ENCODE measurements around the gene TRAPPC8. TPM values are rescaled to one million over a fixed set of nuclear protein-coding genes. Genes with fewer than 3 reads are reported as not detected.
"Not testable (repeated sequence)": the region's sequence is repeated elsewhere in the genome, so short reads cannot be mapped to it uniquely, and the experiment has no call there.

Gene TRAPPC8
- total RNA-seq, 2 experiments from 2014 or later = 33.0 to 41.9 TPM

DNA sequence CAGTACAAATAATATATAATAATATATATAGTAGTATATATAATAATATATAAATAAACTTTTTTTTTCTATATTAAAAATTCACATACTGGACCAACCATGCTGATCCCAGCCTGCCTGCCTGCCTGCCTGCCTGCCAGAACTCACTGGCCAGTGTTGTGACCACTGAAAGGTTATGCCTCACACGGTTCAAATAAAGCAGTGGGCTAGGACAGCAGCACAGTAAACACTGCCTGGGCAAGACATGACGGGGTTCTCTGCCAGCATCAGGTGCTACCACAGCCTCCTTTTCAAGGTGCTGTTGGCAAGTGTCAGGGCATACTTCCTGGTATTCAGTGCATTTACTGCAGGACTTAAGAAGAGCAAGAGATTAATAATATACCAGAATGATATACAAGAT, 67.6 kb downstream of the TRAPPC8 start:
- peaks cover 43% of the 10 kb centered on the region for H3K36me3 Mint-ChIP-seq
- ATAC-seq (no peak), DNase-seq (no peak)
- H3K27me3 Mint-ChIP-seq = no peaks in the 10 kb centered on the region
- H3K4me1 Mint-ChIP-seq = peaks cover 5% of the 10 kb centered on the region
- no peaks in the 10 kb centered on the region for H3K9me3 Mint-ChIP-seq (ENCODE audit: low read depth)
- CTCF ChIA-PET = no interaction called here
- H3K4me3 Mint-ChIP-seq = no peak overlapping the region
- no peak overlapping the region for H3K27ac Mint-ChIP-seq

DNA sequence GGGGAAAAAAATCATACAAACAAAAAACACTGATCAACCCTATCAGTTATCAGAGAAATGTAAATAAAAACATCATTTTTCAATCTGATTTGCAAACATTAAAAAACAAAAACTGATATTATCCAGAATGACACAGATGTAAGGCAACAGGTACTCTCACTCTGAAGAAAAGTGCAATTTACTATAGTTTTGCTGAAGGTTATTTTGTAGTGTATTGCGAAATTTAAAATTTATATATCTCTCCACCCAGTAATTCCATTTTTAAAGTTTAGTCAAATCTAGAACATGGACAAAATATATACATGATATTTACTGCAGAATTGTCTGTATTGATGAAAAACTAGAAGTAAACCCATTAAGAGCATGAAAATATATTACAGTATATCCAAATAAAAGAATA, 79.8 kb downstream of the TRAPPC8 start:
- CTCF ChIA-PET = no interaction called here

DNA sequence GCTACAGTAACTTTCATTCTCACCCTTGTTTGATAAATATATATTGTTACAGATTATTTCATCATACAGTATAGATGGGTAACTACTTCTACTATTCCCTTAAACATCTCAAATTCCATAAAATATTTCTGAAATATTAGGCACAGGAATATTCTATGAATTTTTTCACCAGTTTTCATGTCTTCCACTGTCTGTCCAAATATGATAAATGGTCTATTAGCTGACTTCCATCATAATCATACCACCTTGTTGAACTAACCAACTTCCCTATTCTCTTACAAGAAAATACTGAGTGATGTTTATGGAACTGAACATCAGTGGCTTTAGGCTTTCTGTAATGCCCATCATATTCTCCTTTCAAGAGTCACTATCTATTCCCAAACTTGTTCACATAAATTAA, 82.4 kb downstream of the TRAPPC8 start:
- no peak for ATAC-seq
- H3K4me3 Mint-ChIP-seq = no peak overlapping the region
- peaks cover 19% of the 10 kb centered on the region for H3K36me3 Mint-ChIP-seq
- no peaks in the 10 kb centered on the region for H3K4me1 Mint-ChIP-seq
- H3K9me3 Mint-ChIP-seq (ENCODE audit: low read depth) = no peaks in the 10 kb centered on the region
- CTCF ChIA-PET = no interaction called here
- no peaks in the 10 kb centered on the region for H3K27me3 Mint-ChIP-seq
- H3K27ac Mint-ChIP-seq = no peak overlapping the region
- no peak for DNase-seq

More for the DNA sequence above, 79.8 kb downstream of the TRAPPC8 start:
- H3K9me3 Mint-ChIP-seq (ENCODE audit: low read depth) = no peaks in the 10 kb centered on the region
- DNase-seq (no peak), ATAC-seq (no peak)
- H3K36me3 Mint-ChIP-seq = peaks cover 17% of the 10 kb centered on the region
- H3K27me3 Mint-ChIP-seq = no peaks in the 10 kb centered on the region
- H3K4me3 Mint-ChIP-seq = no peak overlapping the region
- no peak overlapping the region for H3K27ac Mint-ChIP-seq
- no peaks in the 10 kb centered on the region for H3K4me1 Mint-ChIP-seq

DNA sequence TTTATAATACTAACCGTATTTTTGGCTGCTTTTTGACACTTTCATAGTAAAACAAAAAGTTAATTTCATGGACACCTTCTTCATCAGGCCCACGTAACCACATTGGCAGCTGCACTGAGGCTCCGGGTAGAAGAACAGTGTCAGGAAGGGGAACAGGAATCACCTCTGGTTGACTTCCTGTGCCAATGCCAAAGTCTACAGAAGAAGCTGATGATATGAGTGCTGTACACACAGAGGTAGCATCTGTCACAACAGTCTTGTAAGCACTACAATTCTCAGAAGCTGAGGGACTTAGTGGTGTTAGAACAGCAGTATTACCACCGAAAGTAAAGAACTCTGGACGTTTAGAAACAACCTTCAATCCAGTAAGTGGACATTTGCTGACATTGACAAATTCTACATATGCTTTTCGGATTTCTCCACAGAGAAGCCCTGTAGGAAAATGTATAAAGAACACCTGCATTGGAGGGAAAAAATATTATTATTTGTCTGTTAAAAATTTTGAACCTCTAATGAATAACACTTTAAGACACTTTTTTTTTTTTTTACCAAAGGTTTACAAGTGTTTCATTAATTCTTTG, 85.3 kb downstream of the TRAPPC8 start:
- CTCF ChIA-PET = no interaction called here

DNA sequence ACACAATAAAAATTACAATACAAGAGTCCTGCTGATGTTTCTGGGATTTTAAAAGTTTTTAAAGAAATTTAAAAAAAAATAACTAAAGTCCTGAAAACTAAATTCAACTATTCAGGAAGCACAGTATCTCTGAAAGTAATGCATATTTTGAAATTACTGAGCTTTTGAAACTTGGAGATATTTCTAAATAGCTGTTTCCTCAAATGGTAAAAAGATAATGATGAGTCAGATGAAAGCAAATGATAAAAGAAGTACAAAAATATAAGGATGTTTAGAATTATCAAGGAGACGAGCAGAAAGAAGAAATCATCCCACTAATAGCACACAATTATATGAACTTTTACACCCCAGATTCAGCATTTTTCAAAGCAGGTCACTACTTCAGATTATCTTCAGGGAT, 92.1 kb downstream of the TRAPPC8 start:
- CTCF ChIA-PET = no interaction called here
- DNase-seq = no peak
- Mint-ChIP-seq H3K4me3 (no peak overlapping the region), H3K36me3 (peaks cover 30% of the 10 kb centered on the region), H3K27ac (no peak overlapping the region), H3K27me3 (no peaks in the 10 kb centered on the region), H3K4me1 (no peaks in the 10 kb centered on the region), H3K9me3 (ENCODE audit: low read depth) (no peaks in the 10 kb centered on the region)
- ATAC-seq = no peak

More for the DNA sequence above, 85.3 kb downstream of the TRAPPC8 start:
- Mint-ChIP-seq H3K27ac (no peak overlapping the region), H3K36me3 (peaks cover 25% of the 10 kb centered on the region), H3K9me3 (ENCODE audit: low read depth) (no peaks in the 10 kb centered on the region), H3K27me3 (no peaks in the 10 kb centered on the region), H3K4me3 (no peak overlapping the region), H3K4me1 (no peaks in the 10 kb centered on the region)
- ATAC-seq = no peak
- no peak for DNase-seq

DNA sequence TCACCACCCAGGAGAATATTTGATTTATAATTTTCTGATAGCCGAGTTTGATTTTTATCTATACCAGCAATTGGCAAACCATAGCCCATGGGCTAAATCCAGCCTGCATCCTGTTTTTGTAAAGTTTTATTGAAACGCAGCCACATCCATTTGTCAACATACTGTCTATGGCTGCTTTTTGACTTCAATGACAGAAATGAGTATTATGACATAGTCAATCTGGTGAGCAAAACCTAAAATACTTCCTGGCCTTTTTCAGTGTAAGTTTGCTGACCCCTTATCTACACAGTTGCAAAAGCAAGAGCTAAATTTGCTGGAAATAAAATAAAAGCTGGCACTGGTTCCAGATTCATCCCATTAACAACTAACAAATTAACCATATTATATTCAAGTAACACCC, 102.4 kb downstream of the TRAPPC8 start:
- DNase-seq (no peak), ATAC-seq (no peak)
- Mint-ChIP-seq H3K4me1 (no peaks in the 10 kb centered on the region), H3K27ac (no peak overlapping the region), H3K4me3 (no peak overlapping the region), H3K36me3 (peaks cover 41% of the 10 kb centered on the region), H3K9me3 (ENCODE audit: low read depth) (no peaks in the 10 kb centered on the region), H3K27me3 (no peaks in the 10 kb centered on the region)
- CTCF ChIA-PET = no interaction called here

DNA sequence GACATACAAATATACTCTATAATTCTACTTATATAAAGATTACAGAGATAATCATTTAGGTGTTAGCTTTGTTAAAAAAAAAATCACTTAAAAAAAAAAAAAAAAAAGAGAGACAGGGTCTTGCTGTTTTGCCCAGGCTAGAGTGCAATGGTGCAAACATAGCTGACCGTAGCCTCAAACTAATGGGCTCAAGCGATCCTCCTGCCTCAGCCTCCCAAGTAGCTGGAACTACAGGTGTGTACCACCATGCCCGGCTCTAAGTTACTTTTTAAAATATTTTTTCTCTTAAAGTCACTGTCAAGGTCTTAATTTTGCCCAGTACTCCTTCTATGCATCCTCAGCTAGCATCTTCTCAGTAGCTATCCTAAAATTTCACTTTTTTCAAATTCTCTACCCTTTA, 105.0 kb downstream of the TRAPPC8 start:
- DNase-seq = no peak
- CTCF ChIA-PET = interaction anchor here (0.7 to 1.3 kb wide), 3 partner anchors 15 to 705 kb away, joined by 3 to 4 read pairs (median 4); no protein-coding TSS in a partner anchor
- H3K27ac Mint-ChIP-seq = no peak overlapping the region
- no peak for ATAC-seq
- no peaks in the 10 kb centered on the region for H3K9me3 Mint-ChIP-seq (ENCODE audit: low read depth)
- no peak overlapping the region for H3K4me3 Mint-ChIP-seq
- H3K4me1 Mint-ChIP-seq = no peaks in the 10 kb centered on the region
- no peaks in the 10 kb centered on the region for H3K27me3 Mint-ChIP-seq
- H3K36me3 Mint-ChIP-seq = peaks cover 41% of the 10 kb centered on the region

DNA sequence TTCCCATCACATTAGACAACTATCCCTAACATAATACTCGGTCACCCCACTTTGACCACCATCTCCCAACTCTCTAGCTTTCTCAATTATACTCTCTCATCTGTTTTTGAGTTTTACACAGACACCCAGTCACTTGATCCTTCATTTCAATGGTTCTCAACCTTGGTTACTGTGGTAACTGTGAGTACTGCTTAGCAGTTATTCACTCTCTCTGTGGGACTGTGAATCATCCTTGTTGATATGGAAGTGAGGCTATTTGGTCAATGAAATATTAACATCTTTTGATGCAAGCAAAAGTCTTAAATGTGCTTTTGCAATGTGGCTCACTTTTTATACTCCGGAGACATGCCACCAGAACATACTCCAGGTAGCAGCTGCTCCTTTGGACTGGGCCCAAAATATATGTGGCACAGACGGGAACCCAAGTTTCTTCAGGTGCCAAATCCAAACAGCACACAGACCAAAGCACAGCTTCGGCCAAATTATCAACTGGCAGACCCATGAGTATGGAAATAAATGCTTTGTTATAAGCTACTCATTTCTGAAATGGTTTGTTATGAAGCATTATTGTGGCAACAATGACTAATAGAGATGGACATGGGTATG, 107.3 kb downstream of the TRAPPC8 start:
- ATAC-seq (no peak), DNase-seq (no peak)
- CTCF ChIA-PET = no interaction called here
- Mint-ChIP-seq H3K27me3 (no peaks in the 10 kb centered on the region), H3K4me3 (no peak overlapping the region), H3K9me3 (ENCODE audit: low read depth) (no peaks in the 10 kb centered on the region), H3K36me3 (peaks cover 41% of the 10 kb centered on the region), H3K27ac (no peak overlapping the region), H3K4me1 (no peaks in the 10 kb centered on the region)

DNA sequence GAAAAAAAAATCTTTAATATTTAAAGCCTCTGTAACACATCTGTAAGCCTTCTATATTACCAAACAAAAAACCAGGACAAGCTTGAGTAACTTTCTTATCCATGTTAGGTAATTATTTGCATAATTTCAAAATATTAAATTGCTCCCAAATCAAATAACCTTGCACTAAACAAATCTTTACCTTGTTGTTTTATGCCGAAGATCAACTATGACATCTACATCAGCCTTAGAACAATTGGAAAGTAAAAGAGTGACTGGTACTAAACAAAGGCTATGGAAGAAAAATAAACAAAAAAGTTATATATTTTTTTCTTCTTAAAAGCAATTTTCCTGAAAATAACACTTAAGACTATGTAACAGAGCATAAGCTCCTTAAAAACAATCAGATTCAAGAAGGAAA, 111.0 kb downstream of the TRAPPC8 start:
- no peaks in the 10 kb centered on the region for H3K27me3 Mint-ChIP-seq
- no peak overlapping the region for H3K4me3 Mint-ChIP-seq
- CTCF ChIA-PET = no interaction called here
- no peaks in the 10 kb centered on the region for H3K9me3 Mint-ChIP-seq (ENCODE audit: low read depth)
- no peaks in the 10 kb centered on the region for H3K4me1 Mint-ChIP-seq
- no peak overlapping the region for H3K27ac Mint-ChIP-seq
- DNase-seq = no peak
- H3K36me3 Mint-ChIP-seq = peaks cover 40% of the 10 kb centered on the region
- no peak for ATAC-seq

DNA sequence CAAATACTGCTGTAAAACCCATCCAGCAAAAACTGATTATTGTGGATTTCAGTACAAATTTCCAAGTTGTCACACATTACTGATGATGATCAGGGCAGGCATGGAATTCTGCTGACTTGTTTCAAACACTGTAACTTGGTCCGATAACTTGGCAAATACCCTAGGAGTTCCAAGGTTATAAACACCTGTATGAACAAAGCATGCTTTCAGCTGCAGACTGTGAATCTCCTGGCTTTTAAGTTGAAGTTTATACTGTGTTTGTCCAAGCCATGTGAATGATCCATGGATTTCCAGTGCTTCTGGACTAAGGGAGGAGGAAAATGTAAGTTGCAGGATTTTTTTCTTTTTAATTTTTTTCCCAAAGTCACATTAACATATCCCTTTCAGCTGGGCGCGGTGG, 112.2 kb downstream of the TRAPPC8 start:
- Mint-ChIP-seq H3K4me3 (no peak overlapping the region), H3K27ac (no peak overlapping the region), H3K9me3 (ENCODE audit: low read depth) (no peaks in the 10 kb centered on the region), H3K27me3 (no peaks in the 10 kb centered on the region), H3K36me3 (peaks cover 31% of the 10 kb centered on the region), H3K4me1 (no peaks in the 10 kb centered on the region)
- DNase-seq (no peak), ATAC-seq (no peak)
- CTCF ChIA-PET = no interaction called here

DNA sequence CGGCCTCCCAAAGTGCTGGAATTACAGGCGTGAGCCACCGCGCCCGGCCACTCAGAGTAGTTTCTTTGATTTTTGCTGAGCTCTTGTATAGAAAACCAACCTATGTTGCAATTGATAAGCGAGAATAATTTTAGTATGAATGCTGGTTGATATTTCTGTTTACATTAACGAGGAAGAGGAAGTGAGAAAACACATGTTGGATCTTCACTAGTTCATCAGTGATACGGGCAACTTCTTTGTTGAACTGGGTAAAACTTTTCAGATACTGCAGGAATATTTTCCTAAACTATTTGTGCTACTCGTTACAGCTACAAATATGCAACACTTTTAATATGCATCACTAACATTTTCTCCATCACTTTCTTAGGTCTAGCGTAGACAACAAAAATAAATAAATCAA, 114.3 kb downstream of the TRAPPC8 start:
- H3K27me3 Mint-ChIP-seq = no peaks in the 10 kb centered on the region
- H3K4me3 Mint-ChIP-seq = no peak overlapping the region
- DNase-seq = no peak
- H3K27ac Mint-ChIP-seq = no peak overlapping the region
- CTCF ChIA-PET = interaction anchor here (1.4 kb wide), 1 partner anchor 87 kb away, joined by 3 read pairs; no protein-coding TSS in a partner anchor
- no peaks in the 10 kb centered on the region for H3K9me3 Mint-ChIP-seq (ENCODE audit: low read depth)
- no peak for ATAC-seq
- H3K4me1 Mint-ChIP-seq = no peaks in the 10 kb centered on the region
- peaks cover 24% of the 10 kb centered on the region for H3K36me3 Mint-ChIP-seq

DNA sequence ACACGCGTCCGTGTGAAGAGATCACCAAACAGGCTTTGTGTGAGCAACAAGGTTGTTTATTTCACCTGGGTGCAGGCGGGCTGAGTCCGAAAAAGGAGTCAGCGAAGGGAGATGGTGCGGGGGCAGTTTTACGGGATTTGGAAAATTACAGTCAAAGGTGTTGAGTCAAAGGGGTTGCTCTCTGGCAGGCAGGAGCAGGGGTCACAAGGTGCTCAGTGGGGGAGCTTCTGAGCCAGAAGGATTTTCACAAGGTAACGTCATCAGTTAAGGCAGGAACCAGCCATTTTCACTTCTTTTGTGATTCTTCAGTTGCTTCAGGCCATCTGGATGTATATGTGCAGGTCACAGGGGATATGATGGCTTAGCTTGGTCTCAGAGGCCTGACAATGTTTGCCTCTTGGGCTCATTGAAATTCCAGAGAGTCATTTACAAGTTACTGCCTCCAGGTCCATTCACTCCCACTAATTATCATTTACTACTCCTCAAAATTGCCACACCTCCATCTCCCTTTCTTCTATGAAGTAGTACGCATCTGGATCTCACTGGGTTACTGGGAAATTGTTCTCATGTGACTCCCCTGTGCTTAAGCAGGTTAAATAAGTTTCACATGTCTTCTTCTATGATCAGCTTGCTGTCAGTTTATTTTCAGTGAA, 116.1 kb downstream of the TRAPPC8 start:
- CTCF ChIA-PET, DNase-seq, H3K27me3 Mint-ChIP-seq: not testable (repeated sequence)

DNA sequence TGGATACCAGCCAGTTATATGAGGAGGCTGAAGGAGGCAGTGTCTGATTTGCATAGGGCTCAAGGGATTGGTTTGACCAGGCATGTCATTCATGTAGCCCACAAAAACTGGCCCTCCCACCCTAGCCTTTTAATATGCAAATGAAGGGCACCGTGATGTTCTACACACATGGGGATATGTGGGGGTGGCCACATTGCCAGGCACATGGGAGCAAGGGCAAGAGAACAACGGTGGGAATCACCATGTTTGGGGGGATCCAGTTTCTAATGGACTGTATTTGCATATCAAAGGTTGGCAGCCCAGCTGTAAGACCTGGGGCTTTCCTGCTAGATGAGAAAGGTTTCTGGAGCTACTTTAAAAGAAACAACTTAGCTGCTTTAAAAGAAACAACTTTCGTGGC, 117.2 kb downstream of the TRAPPC8 start:
- H3K27ac Mint-ChIP-seq = no peak overlapping the region
- CTCF ChIA-PET = no interaction called here
- ATAC-seq (no peak), DNase-seq (no peak)
- peaks cover 20% of the 10 kb centered on the region for H3K36me3 Mint-ChIP-seq
- no peaks in the 10 kb centered on the region for H3K27me3 Mint-ChIP-seq
- no peak overlapping the region for H3K4me3 Mint-ChIP-seq
- H3K9me3 Mint-ChIP-seq (ENCODE audit: low read depth) = no peaks in the 10 kb centered on the region
- no peaks in the 10 kb centered on the region for H3K4me1 Mint-ChIP-seq

More for the DNA sequence above, 116.1 kb downstream of the TRAPPC8 start:
- H3K4me3 Mint-ChIP-seq; H3K27ac Mint-ChIP-seq; H3K9me3 Mint-ChIP-seq (ENCODE audit: low read depth); ATAC-seq; H3K4me1 Mint-ChIP-seq: not testable (repeated sequence)
- peaks cover 20% of the 10 kb centered on the region for H3K36me3 Mint-ChIP-seq

DNA sequence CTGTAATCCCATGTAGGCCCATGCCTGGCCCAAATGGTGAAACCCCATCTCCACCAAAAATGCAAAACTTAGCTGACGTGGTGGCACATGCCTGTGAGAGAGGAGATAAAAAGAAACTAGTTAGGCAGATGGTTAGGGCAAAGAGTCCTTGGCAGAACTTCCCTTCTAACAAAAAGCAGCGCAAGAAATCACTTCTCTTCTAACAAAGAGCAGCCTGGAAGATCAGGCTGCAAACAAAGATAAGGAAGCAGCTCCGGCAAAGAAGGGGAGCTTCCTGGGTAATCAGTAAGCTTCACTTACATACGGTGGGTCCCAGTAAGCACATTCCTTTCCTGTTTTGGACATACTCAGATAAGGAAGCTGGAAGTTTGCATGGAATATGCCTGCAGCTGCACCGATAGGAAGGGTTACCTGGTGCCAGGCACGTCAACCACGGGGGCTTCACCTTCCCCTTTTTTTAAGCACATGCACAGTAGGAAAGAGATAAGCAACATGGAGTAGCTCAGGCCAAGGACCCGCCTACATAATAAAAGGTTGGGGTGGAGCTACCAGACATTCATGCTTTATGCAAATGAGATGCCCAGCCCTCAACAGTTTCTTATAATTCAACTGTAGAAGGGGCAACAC, 121.3 kb downstream of the TRAPPC8 start:
- DNase-seq = no peak
- peaks cover 4% of the 10 kb centered on the region for H3K27me3 Mint-ChIP-seq
- no peak overlapping the region for H3K4me3 Mint-ChIP-seq
- no peak for ATAC-seq
- H3K9me3 Mint-ChIP-seq (ENCODE audit: low read depth) = no peaks in the 10 kb centered on the region
- CTCF ChIA-PET = interaction anchor here (0.8 to 1.9 kb wide), 3 partner anchors 16 to 104 kb away, joined by 3 to 5 read pairs (median 4); no protein-coding TSS in a partner anchor
- H3K27ac Mint-ChIP-seq = peak overlapping the region; percentile 1
- H3K4me1 Mint-ChIP-seq = peaks cover 1% of the 10 kb centered on the region
- H3K36me3 Mint-ChIP-seq = no peaks in the 10 kb centered on the region

Measured in activated CD8-positive, alpha-beta memory T cell treated with anti-CD3 and anti-CD28 coated beads, Interleukin-2, amount 10 ng/mL, durations not matched to agents 7 days and 5 days (primary cell).